Neural cell (in vitro differentiated cells): Measurements from ENCODE around the gene MAP4K3. TPM values are rescaled to one million over a fixed set of nuclear protein-coding genes. Genes with fewer than 3 reads are reported as not detected.

Experiments
- H2AFZ ChIP-seq: fragments of 200-600, 300-800 bp; sonication (generic), shearing (Covaris generic); 2 replicates; pipeline ENCODE4 v1.6.0; 2014; ENCODE audit warnings: low read depth, mild to moderate bottlenecking, antibody characterized with exemption, low read length, moderate library complexity
- H3F3A ChIP-seq: fragments of 200-600 bp; shearing (Covaris generic); 2 replicates; pipeline ENCODE4 v1.6.1; 2016; ENCODE audit warnings: mild to moderate bottlenecking, moderate library complexity, mixed read lengths, antibody characterized with exemption, low read length; ENCODE audit not compliant: insufficient read depth, poor library complexity, severe bottlenecking
- H3K27ac ChIP-seq: fragments of 200-600, 300-800 bp; sonication (generic), shearing (Covaris generic); 2 replicates; pipeline ENCODE4 v1.5.1; 2014; ENCODE audit warnings: mild to moderate bottlenecking, low read length, moderate library complexity
- H3K27me3 ChIP-seq: fragments of 300-800, 200-600 bp; sonication (generic), shearing (Covaris generic); 2 replicates; pipeline ENCODE4 v1.6.0; 2014; ENCODE audit warnings: mild to moderate bottlenecking, low read depth, low read length, moderate library complexity; ENCODE audit not compliant: insufficient read depth
- H3K36me3 ChIP-seq: fragments of 300-800, 200-600 bp; sonication (generic), shearing (Covaris generic); 2 replicates; pipeline ENCODE4 v1.5.1; 2014; ENCODE audit warnings: mild to moderate bottlenecking, antibody characterized with exemption, low read length, moderate library complexity; ENCODE audit not compliant: insufficient read depth
- H3K4me2 ChIP-seq: fragments of 300-800, 200-600 bp; sonication (generic), shearing (Covaris generic); 2 replicates; pipeline ENCODE4 v1.6.0; 2014; ENCODE audit warnings: mild to moderate bottlenecking, low read length
- H3K4me3 ChIP-seq: fragments of 300-800, 200-600 bp; sonication (generic), shearing (Covaris generic); 2 replicates; pipeline ENCODE4 v1.5.1; 2014; ENCODE audit warnings: mild to moderate bottlenecking, low read length, moderate library complexity
- H3K79me2 ChIP-seq: fragments of 200-600 bp; shearing (Covaris generic); replicated peaks from 2 replicates; pipeline ENCODE4 v1.6.0; 2014; ENCODE audit warnings: mild to moderate bottlenecking, low read length, moderate library complexity; ENCODE audit not compliant: insufficient read depth
- H3K9ac ChIP-seq: fragments of 300-800, 200-600 bp; sonication (generic), shearing (Covaris generic); 2 replicates; pipeline ENCODE4 v1.6.1; 2016; ENCODE audit warnings: mild to moderate bottlenecking, low read length, mixed read lengths
- H3K9me2 ChIP-seq: fragments of 200-600 bp; shearing (Covaris generic); 2 replicates; pipeline ENCODE4 v1.6.1; 2016; ENCODE audit warnings: mild to moderate bottlenecking, low read length, mixed read lengths; ENCODE audit not compliant: insufficient read depth
- H3K9me3 ChIP-seq: fragments of 200-600, 300-800 bp; sonication (generic), shearing (Covaris generic); 2 replicates; pipeline ENCODE4 v1.6.1; 2016; ENCODE audit warnings: mild to moderate bottlenecking, mixed run types, low read length, moderate library complexity, mixed read lengths
- H4K20me1 ChIP-seq: fragments of 200-600 bp; shearing (Covaris generic); 2 replicates; pipeline ENCODE4 v1.6.1; 2016; ENCODE audit warnings: mild to moderate bottlenecking, mixed run types; ENCODE audit not compliant: insufficient read depth
- EP300 ChIP-seq: fragments of 450-650 bp; conservative IDR thresholded peaks from 2 replicates; pipeline ENCODE4 v1.6.1; 2014; ENCODE audit warnings: antibody characterized with exemption, mild to moderate bottlenecking, moderate library complexity; ENCODE audit not compliant: poor library complexity, severe bottlenecking
- EZH2 ChIP-seq: fragments of 200-600, 300-800 bp; shearing (Covaris generic), sonication (generic); IDR thresholded peaks from 2 replicates; pipeline ENCODE4 v1.6.1; 2014; ENCODE audit warnings: antibody characterized with exemption, low read length, borderline replicate concordance, mild to moderate bottlenecking; ENCODE audit not compliant: insufficient read depth, poor library complexity, severe bottlenecking
- MXI1 ChIP-seq: fragments of 450-650 bp; conservative IDR thresholded peaks from 2 replicates; pipeline ENCODE4 v1.6.1; 2014; ENCODE audit warnings: antibody characterized with exemption, mild to moderate bottlenecking; ENCODE audit not compliant: poor library complexity, severe bottlenecking
- POLR2AphosphoS5 ChIP-seq: IDR thresholded peaks from 2 replicates; pipeline ENCODE4 v1.6.1; 2012
- RAD21 ChIP-seq: fragments of 450-650 bp; conservative IDR thresholded peaks from 2 replicates; pipeline ENCODE4 v1.6.1; 2014; ENCODE audit warnings: antibody characterized with exemption, mild to moderate bottlenecking, moderate library complexity
- SMC3 ChIP-seq: fragments of 450-650 bp; conservative IDR thresholded peaks from 2 replicates; pipeline ENCODE4 v1.6.1; 2014; ENCODE audit warnings: antibody characterized with exemption, mild to moderate bottlenecking, moderate library complexity; ENCODE audit not compliant: poor library complexity
- TAF1 ChIP-seq: IDR thresholded peaks from 2 replicates; pipeline ENCODE4 v1.6.1; 2012; ENCODE audit warnings: low read depth
- polyA plus RNA-seq: library from polyadenylated mRNA; depleted of rRNA; stranded (reverse); fragments of >200 nt; gene quantifications from 2 replicates; pipeline ENCODE4 v1.2.3, GENCODE V29; 2014
- TF ChIP-seq, protein P1 (sequence below): IDR thresholded peaks from 2 replicates; pipeline ENCODE4 v1.6.1; 2012; ENCODE audit warnings: borderline replicate concordance
- TF ChIP-seq, protein P2 (sequence below): fragments of 450-650 bp; IDR thresholded peaks from 2 replicates; pipeline ENCODE4 v1.5.1; 2014; ENCODE audit warnings: antibody characterized with exemption, mild to moderate bottlenecking, moderate library complexity; ENCODE audit not compliant: poor library complexity, severe bottlenecking

MAP4K3 gene
- polyA plus RNA-seq, 1 donor from 2014 or later, result 105 TPM

DNA sequence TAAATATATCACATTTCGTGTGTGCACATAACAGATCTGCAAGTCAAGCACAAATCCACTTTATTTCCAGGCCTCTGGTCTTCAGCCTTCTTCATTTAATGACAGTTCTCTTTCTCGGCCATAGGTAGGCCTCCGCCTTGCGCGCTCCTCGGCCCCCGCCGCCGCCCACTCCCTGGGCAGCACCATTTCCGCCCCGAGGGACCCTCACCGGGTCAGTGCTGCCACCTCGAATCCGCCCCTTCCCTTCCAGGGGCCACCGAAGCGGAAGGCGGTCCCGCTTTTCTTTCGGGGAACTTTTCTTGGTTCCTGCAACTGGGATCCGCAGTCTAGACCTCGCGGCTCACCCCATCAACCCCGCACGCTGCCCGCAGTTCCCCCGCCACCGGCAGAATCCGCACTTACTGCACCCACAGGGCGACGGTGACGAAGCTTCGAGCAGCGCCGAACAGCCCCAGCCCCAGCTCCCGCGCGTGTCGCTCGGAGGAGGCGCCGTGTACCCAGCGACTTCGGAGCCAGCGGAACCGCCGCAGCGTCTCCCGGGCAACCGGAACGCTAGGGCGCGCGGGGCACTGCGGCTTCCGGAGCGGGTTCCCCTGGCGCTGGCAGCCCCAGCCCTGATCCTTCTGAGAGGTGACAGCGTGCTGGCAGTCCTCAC, 193.5 kb downstream of the MAP4K3 start, which contains the start of gene CDKL4:
Gene CDKL4 (minus strand): TSS at position 502 of the 655 bp plus-strand sequence.
- no peaks in the 10 kb centered on the region for H3F3A ChIP-seq
- no peak within 1 kb of the TSS for H2AFZ ChIP-seq
- no peaks in the 10 kb centered on the region for H3K36me3 ChIP-seq
- H3K27me3 ChIP-seq, result no peaks in the 10 kb centered on the region
- TF ChIP-seq POLR2AphosphoS5 (no peak), EZH2 (no peak), MXI1 (no peak), EP300 (no peak), SMC3 (no peak), RAD21 (no peak), TAF1 (no peak)
- TF ChIP-seq, protein P1, sequence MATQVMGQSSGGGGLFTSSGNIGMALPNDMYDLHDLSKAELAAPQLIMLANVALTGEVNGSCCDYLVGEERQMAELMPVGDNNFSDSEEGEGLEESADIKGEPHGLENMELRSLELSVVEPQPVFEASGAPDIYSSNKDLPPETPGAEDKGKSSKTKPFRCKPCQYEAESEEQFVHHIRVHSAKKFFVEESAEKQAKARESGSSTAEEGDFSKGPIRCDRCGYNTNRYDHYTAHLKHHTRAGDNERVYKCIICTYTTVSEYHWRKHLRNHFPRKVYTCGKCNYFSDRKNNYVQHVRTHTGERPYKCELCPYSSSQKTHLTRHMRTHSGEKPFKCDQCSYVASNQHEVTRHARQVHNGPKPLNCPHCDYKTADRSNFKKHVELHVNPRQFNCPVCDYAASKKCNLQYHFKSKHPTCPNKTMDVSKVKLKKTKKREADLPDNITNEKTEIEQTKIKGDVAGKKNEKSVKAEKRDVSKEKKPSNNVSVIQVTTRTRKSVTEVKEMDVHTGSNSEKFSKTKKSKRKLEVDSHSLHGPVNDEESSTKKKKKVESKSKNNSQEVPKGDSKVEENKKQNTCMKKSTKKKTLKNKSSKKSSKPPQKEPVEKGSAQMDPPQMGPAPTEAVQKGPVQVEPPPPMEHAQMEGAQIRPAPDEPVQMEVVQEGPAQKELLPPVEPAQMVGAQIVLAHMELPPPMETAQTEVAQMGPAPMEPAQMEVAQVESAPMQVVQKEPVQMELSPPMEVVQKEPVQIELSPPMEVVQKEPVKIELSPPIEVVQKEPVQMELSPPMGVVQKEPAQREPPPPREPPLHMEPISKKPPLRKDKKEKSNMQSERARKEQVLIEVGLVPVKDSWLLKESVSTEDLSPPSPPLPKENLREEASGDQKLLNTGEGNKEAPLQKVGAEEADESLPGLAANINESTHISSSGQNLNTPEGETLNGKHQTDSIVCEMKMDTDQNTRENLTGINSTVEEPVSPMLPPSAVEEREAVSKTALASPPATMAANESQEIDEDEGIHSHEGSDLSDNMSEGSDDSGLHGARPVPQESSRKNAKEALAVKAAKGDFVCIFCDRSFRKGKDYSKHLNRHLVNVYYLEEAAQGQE, result no peak
- TF ChIP-seq, protein P2, sequence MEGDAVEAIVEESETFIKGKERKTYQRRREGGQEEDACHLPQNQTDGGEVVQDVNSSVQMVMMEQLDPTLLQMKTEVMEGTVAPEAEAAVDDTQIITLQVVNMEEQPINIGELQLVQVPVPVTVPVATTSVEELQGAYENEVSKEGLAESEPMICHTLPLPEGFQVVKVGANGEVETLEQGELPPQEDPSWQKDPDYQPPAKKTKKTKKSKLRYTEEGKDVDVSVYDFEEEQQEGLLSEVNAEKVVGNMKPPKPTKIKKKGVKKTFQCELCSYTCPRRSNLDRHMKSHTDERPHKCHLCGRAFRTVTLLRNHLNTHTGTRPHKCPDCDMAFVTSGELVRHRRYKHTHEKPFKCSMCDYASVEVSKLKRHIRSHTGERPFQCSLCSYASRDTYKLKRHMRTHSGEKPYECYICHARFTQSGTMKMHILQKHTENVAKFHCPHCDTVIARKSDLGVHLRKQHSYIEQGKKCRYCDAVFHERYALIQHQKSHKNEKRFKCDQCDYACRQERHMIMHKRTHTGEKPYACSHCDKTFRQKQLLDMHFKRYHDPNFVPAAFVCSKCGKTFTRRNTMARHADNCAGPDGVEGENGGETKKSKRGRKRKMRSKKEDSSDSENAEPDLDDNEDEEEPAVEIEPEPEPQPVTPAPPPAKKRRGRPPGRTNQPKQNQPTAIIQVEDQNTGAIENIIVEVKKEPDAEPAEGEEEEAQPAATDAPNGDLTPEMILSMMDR, result no peak
- H3K9ac ChIP-seq, result no peak within 1 kb of the TSS
- no peaks in the 10 kb centered on the region for H3K9me3 ChIP-seq
- no peaks in the 10 kb centered on the region for H4K20me1 ChIP-seq
- no peak within 1 kb of the TSS for H3K27ac ChIP-seq
- no peaks in the 10 kb centered on the region for H3K9me2 ChIP-seq
- H3K4me2 ChIP-seq, result no peak within 1 kb of the TSS
- no peaks in the 10 kb centered on the region for H3K79me2 ChIP-seq
- H3K4me3 ChIP-seq, result no peak within 1 kb of the TSS

DNA sequence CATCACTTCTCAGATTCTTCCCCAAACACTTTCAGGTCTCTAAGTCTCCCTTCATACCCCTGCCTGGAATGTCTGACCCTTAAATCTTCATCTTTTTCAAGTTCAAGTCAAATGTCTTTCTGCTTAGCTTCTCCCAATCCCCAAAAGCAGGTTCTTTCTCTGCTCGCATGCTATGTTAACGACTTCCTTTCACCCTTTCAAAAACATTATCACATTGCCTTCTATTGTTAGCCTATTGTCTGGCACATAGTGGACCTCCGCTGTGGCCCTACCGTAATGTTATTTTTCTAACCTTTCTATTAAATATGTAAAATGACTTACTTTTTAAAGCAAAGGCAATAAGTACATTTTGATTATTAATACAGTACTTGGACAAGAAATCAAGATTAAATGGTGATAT, 195.5 kb downstream of the MAP4K3 start:
- H4K20me1 ChIP-seq, result no peaks in the 10 kb centered on the region
- H3K79me2 ChIP-seq, result no peaks in the 10 kb centered on the region
- H3K4me2 ChIP-seq, result no peak overlapping the region
- no peak overlapping the region for H3K4me3 ChIP-seq
- no peaks in the 10 kb centered on the region for H3K27me3 ChIP-seq
- H3K9ac ChIP-seq, result no peak overlapping the region
- H3K9me2 ChIP-seq, result no peaks in the 10 kb centered on the region
- no peaks in the 10 kb centered on the region for H3K36me3 ChIP-seq
- no peaks in the 10 kb centered on the region for H3K9me3 ChIP-seq
- no peak overlapping the region for H2AFZ ChIP-seq
- H3F3A ChIP-seq, result no peaks in the 10 kb centered on the region
- no peak overlapping the region for H3K27ac ChIP-seq
- TF ChIP-seq POLR2AphosphoS5, result no peak
- TF ChIP-seq TAF1, result no peak
